ENCODE results near the gene DMD.

Gene DMD

GRCh38 chrX:31291131-31291530, 1920.2 kb downstream of the DMD start:
- no peak for TF ChIP-seq CTCF (conservative IDR thresholded peaks at IDR 0.05; ENCODE audit: control insufficient read depth, insufficient read depth, low read depth, low read length)
- DNase-seq (ENCODE audit: low read depth) = peak; percentile 14
- no peak overlapping the region for H3K4me3 ChIP-seq (ENCODE audit: control insufficient read depth, low read depth, low read length)

- no peak for TF ChIP-seq CTCF (conservative IDR thresholded peaks at IDR 0.05; ENCODE audit: control insufficient read depth, insufficient read depth, low read depth, low read length)
- DNase-seq (ENCODE audit: low read depth) = peak; percentile 36
- no peak overlapping the region for H3K4me3 ChIP-seq (ENCODE audit: control insufficient read depth, low read depth, low read length)
These were observed 1923.5 kb downstream of the DMD start for GRCh38 chrX:31287861-31288260.

GRCh38 chrX:31280580-31280979, 1930.8 kb downstream of the DMD start:
- DNase-seq (ENCODE audit: low read depth) = no peak
- no peak for TF ChIP-seq CTCF (conservative IDR thresholded peaks at IDR 0.05; ENCODE audit: control insufficient read depth, insufficient read depth, low read depth, low read length)
- no peak overlapping the region for H3K4me3 ChIP-seq (ENCODE audit: control insufficient read depth, low read depth, low read length)

- TF ChIP-seq CTCF (conservative IDR thresholded peaks at IDR 0.05; ENCODE audit: control insufficient read depth, insufficient read depth, low read depth, low read length) = peak; percentile 40
- DNase-seq (ENCODE audit: low read depth) = peak; percentile 42
These were observed 1932.0 kb downstream of the DMD start for GRCh38 chrX:31279359-31279758.

GRCh38 chrX:31272472-31272775, 1938.9 kb downstream of the DMD start:
- DNase-seq (ENCODE audit: low read depth) = no peak
- no peak for TF ChIP-seq CTCF (conservative IDR thresholded peaks at IDR 0.05; ENCODE audit: control insufficient read depth, insufficient read depth, low read depth, low read length)
- H3K4me3 ChIP-seq (ENCODE audit: control insufficient read depth, low read depth, low read length) = no peak overlapping the region

More at GRCh38 chrX:31279359-31279758, 1932.0 kb downstream of the DMD start:
- no peak overlapping the region for H3K4me3 ChIP-seq (ENCODE audit: control insufficient read depth, low read depth, low read length)

- TF ChIP-seq CTCF (conservative IDR thresholded peaks at IDR 0.05; ENCODE audit: control insufficient read depth, insufficient read depth, low read depth, low read length) = no peak
- H3K4me3 ChIP-seq (ENCODE audit: control insufficient read depth, low read depth, low read length) = no peak overlapping the region
- peak; percentile 12 for DNase-seq (ENCODE audit: low read depth)
These were observed 1939.5 kb downstream of the DMD start for GRCh38 chrX:31271615-31272471.

Data from fibroblast of mammary gland (primary cell).